Stromal cell of bone marrow (primary cell): Measurements from ENCODE around the gene RAB34.

Source experiments
- DNase-seq: peaks from one replicate; pipeline ENCODE4 v3.0.0-alpha.2; 2012; ENCODE audit warnings: low read depth

Gene RAB34

DNA sequence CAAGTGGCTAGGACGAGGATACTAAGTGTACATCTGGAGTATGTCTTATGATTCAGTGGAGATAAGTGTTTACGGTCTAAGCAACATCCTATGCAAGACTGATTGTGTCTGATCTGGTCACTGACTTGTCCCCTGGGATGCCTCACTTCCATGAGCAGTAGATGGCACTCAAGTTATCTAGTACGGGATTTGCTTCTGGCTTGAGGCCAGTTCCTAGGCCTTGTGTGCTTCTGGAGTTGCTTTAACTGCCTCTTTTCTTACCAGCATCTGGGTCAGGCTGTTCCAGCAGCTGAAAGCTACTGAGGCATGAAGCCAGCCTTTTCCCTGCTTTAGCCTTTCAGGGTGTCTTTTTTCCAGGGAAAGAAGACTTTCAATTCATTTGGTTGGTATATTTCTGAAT, 32.7 kb downstream of the RAB34 start:
- no peak for DNase-seq

DNA sequence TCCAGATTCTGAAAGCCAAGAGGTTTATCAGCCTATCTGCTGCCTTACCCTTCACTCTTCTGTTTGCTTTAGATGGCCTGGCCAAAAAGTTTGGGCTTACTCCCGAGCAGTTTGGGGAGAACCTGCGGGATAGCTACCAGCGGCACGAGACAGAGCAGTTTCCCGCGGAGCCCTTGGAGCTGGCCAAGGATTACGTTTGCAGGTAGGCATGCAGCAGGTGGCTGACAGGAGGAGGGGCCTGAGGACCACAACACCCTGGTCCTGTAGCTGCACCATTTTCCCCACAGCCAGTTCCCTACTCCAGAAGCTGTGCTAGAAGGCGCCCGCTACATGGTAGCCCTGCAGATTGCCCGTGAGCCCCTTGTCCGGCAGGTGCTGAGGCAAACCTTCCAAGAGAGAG, 35.0 kb downstream of the RAB34 start:
- DNase-seq: no peak

DNA sequence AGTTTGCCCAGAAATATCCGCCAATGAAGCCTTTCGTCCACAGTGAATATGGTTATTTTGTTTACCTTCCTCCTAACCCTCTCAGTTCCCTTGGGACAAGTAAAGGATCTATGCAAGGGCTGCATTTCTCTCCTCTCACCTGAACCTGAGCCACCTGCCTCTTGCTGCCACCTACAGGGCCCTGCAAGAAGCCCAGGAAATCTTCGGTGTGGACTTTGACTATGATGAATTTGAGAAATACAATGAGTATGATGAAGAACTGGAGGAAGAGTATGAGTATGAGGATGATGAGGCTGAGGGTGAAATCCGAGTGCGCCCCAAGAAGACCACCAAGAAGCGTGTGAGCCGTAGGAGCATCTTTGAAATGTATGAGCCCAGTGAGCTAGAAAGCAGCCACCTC, 41.7 kb downstream of the RAB34 start:
- no peak for DNase-seq

DNA sequence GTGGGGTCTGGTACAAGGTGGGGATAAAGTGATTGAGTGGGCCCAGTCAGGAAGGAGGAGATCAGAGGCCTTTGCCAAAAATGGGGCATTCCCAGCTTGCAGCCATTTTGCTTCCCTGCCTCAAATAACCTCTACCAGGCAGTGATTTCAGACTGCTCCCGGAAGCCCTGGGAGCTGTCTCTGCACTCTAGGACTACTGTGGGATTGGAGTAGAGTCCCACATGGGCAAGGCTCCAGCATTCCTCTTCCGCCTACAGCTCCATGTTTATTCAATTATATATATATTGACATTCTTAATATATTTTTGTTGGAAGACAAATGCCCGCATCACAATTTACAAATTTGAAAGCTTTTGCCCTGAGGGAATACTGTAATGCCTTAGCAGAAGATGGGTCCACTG, 42.2 kb downstream of the RAB34 start:
- DNase-seq: no peak

DNA sequence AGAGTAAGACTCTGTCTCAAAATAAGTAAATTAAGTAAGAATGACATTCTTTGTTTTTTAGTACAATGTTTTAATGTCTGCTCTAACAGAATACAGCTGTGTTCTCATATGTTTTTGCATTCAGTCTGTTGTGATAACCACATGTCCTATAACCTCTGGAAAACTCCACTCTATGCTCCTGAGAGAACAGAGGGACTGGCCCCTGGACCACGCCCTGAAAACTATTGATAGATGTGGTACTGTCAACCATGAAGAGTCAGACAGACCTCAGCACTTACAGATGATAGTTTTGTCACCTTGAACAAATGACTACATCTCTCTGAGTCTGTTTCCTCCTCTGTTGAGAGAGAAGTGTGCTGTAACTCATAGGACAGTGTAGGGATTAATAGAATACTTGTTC, 47.8 kb downstream of the RAB34 start:
- no peak for DNase-seq

DNA sequence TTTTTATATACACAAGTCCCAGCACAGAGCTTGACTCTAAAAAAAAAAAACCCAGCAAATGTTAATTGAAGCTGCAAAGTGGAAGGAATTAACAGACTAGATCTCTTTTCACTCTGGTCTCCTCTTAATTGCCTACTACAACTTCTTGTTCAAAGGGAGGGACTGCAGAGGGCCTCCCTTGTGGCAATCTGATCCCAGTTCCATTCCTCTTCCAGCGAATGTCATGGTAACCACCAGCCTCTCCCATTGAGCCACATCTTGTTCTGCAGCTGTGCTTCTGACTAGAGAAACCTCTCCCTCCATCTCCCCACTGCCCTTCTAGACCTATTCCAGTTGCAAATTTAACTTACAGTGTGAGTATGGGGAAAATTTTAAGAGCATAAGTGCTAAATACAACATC, 49.8 kb downstream of the RAB34 start:
- DNase-seq: no peak

DNA sequence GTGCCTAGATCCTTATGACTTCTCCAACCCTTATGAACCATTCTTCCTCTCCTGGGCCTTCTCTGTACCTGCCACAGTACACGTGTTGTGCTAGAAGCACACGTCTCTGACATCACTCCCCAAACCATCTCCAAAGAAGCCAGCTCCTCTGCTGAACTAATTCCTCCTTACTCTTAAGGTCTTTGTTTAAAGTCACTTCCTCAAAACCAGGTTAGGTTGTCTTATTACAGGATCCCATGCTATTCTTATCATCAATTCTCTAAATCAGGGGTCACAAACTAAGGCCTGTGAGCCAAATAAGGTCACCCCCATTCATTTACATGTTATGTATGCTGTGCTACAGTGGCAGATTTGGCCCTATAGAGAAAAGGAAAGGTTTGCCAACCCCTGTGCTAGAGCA, 51.7 kb downstream of the RAB34 start:
- no peak for DNase-seq
